ENCODE measurements around the gene NDP. TPM values are rescaled to one million over a fixed set of nuclear protein-coding genes. Genes with fewer than 3 reads are reported as not detected.

The NDP gene
- total and polyA plus RNA-seq, 2 donors (not counting 1 experiment from before 2014, with no cell fraction given): not detected

DNA sequence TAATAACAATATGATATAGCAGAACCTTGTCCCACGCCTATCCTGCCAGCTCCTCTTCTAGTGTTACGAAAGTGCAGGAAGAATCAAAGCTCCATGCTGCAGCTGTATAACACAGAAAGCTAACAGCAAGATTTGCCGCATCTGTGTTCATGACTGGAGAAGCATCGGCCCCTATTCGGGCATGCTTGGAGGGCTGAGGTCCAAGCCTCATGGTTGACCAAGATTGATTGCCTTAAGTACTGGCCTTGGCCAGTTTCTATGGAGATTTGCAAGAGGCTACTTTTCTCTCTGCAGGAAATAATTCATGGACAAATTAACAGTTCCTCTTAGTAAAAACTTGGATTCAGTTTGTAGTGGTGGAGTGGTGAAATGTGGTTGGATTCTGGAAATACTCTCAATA, 12.9 kb upstream of the NDP start:
- TF ChIP-seq EZH2 (IDR thresholded peaks at IDR 0.05; ENCODE audit: borderline replicate concordance, insufficient read depth, low read depth, low read length, poor library complexity, severe bottlenecking): no peak
- TF ChIP-seq, protein P1, sequence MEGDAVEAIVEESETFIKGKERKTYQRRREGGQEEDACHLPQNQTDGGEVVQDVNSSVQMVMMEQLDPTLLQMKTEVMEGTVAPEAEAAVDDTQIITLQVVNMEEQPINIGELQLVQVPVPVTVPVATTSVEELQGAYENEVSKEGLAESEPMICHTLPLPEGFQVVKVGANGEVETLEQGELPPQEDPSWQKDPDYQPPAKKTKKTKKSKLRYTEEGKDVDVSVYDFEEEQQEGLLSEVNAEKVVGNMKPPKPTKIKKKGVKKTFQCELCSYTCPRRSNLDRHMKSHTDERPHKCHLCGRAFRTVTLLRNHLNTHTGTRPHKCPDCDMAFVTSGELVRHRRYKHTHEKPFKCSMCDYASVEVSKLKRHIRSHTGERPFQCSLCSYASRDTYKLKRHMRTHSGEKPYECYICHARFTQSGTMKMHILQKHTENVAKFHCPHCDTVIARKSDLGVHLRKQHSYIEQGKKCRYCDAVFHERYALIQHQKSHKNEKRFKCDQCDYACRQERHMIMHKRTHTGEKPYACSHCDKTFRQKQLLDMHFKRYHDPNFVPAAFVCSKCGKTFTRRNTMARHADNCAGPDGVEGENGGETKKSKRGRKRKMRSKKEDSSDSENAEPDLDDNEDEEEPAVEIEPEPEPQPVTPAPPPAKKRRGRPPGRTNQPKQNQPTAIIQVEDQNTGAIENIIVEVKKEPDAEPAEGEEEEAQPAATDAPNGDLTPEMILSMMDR (IDR thresholded peaks at IDR 0.05): no peak
- Mint-ChIP-seq H3K4me3 (no peak overlapping the region), H3K4me1 (no peaks in the 10 kb centered on the region), H3K27me3 (peaks cover 3% of the 10 kb centered on the region), H3K27ac (no peak overlapping the region), H3K9me3 (ENCODE audit: insufficient read depth) (no peaks in the 10 kb centered on the region)
- no peaks in the 10 kb centered on the region for H3K79me2 ChIP-seq (ENCODE audit: control insufficient read depth, insufficient read depth, low read length)
- H3K9me3 ChIP-seq (ENCODE audit: control extremely low read depth in 1 of 3, control insufficient read depth in 2 of 3, insufficient read depth in 1 of 3, low read length in 2 of 3): no peaks in the 10 kb centered on the region
- no peak overlapping the region for H2AFZ ChIP-seq (ENCODE audit: insufficient read depth, low read depth, low read length, poor library complexity, severe bottlenecking)
- no peaks in the 10 kb centered on the region for H3K4me1 ChIP-seq (ENCODE audit: control insufficient read depth in 2 of 2, insufficient read depth in 2 of 2, low read length in 2 of 2)
- no peaks in the 10 kb centered on the region for H4K20me1 ChIP-seq (ENCODE audit: control insufficient read depth, insufficient read depth, low read length, poor library complexity, severe bottlenecking)
- H3K27me3 ChIP-seq (replicated peaks in 1 of 4; ENCODE audit: control extremely low read depth in 1 of 4, control insufficient read depth in 3 of 4, insufficient read depth in 4 of 4, low read length in 3 of 4): no peaks in the 10 kb centered on the region
- no peak overlapping the region for H3K27ac ChIP-seq (ENCODE audit: low read length in 2 of 2)
- CTCF ChIA-PET: no interaction called here
- H3K9ac ChIP-seq (ENCODE audit: low read length): no peak overlapping the region
- ATAC-seq (ENCODE audit: low read depth) (no peak), DNase-seq (no peak)
- intact Hi-C loops (cut with micrococcal nuclease): no loop called here
- no peak overlapping the region for H3K4me3 ChIP-seq (ENCODE audit: control extremely low read depth in 1 of 5, extremely low read depth in 1 of 5, insufficient read depth in 1 of 5, low read depth in 2 of 5, low read length in 4 of 5)
- no peak overlapping the region for H3K4me2 ChIP-seq (replicated peaks; ENCODE audit: low read depth, low read length, poor library complexity, severe bottlenecking)
- POLR2A ChIA-PET: no interaction called here
- H3K36me3 ChIP-seq (replicated peaks in 1 of 2; ENCODE audit: control extremely low read depth in 1 of 2, control insufficient read depth in 1 of 2, extremely low read depth in 1 of 2, insufficient read depth in 2 of 2, low read length in 1 of 2): no peaks in the 10 kb centered on the region
- 95% methylated on average over 4 of the region's 5 CpGs for WGBS (ENCODE audit: insufficient coverage)

DNA sequence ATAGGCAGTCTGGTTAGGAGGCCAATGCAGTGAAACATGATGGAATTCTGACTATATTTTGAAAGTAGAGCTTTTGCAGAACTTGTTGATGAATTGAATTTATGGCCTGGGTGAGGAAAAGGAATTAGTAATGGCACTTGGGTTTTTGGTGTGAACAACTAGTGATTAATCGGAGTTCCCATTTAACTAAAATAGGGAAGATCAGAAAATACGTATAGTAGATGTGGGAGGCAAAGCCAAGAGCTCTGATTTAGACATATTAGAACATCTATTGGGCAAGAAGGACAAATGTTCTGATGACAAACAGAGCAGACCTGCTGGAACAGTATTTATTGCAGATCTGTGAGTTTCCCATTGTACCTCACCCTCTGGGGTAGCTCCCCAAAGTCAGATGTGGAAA, 12.3 kb upstream of the NDP start:
- CTCF ChIA-PET: no interaction called here
- H3K4me1 ChIP-seq (ENCODE audit: control insufficient read depth in 2 of 2, insufficient read depth in 2 of 2, low read length in 2 of 2): no peaks in the 10 kb centered on the region
- H2AFZ ChIP-seq (ENCODE audit: insufficient read depth, low read depth, low read length, poor library complexity, severe bottlenecking): no peak overlapping the region
- no peak overlapping the region for H3K9ac ChIP-seq (ENCODE audit: low read length)
- DNase-seq (no peak), ATAC-seq (ENCODE audit: low read depth) (no peak)
- Mint-ChIP-seq H3K27ac (no peak overlapping the region), H3K27me3 (peaks cover 3% of the 10 kb centered on the region), H3K4me1 (no peaks in the 10 kb centered on the region), H3K9me3 (ENCODE audit: insufficient read depth) (no peaks in the 10 kb centered on the region), H3K4me3 (no peak overlapping the region)
- no peaks in the 10 kb centered on the region for H3K36me3 ChIP-seq (replicated peaks in 1 of 2; ENCODE audit: control extremely low read depth in 1 of 2, control insufficient read depth in 1 of 2, extremely low read depth in 1 of 2, insufficient read depth in 2 of 2, low read length in 1 of 2)
- no peaks in the 10 kb centered on the region for H3K79me2 ChIP-seq (ENCODE audit: control insufficient read depth, insufficient read depth, low read length)
- WGBS (ENCODE audit: insufficient coverage): no CpG with 5 or more reads among the region's 2 CpGs
- H3K27ac ChIP-seq (ENCODE audit: low read length in 2 of 2): no peak overlapping the region
- no peaks in the 10 kb centered on the region for H4K20me1 ChIP-seq (ENCODE audit: control insufficient read depth, insufficient read depth, low read length, poor library complexity, severe bottlenecking)
- intact Hi-C loops (cut with micrococcal nuclease): no loop called here
- no peaks in the 10 kb centered on the region for H3K9me3 ChIP-seq (ENCODE audit: control extremely low read depth in 1 of 3, control insufficient read depth in 2 of 3, insufficient read depth in 1 of 3, low read length in 2 of 3)
- H3K4me3 ChIP-seq (ENCODE audit: control extremely low read depth in 1 of 5, extremely low read depth in 1 of 5, insufficient read depth in 1 of 5, low read depth in 2 of 5, low read length in 4 of 5): no peak overlapping the region
- TF ChIP-seq, protein P1 (IDR thresholded peaks at IDR 0.05): no peak
- TF ChIP-seq EZH2 (IDR thresholded peaks at IDR 0.05; ENCODE audit: borderline replicate concordance, insufficient read depth, low read depth, low read length, poor library complexity, severe bottlenecking): no peak
- POLR2A ChIA-PET: no interaction called here
- no peaks in the 10 kb centered on the region for H3K27me3 ChIP-seq (replicated peaks in 1 of 4; ENCODE audit: control extremely low read depth in 1 of 4, control insufficient read depth in 3 of 4, insufficient read depth in 4 of 4, low read length in 3 of 4)
- no peak overlapping the region for H3K4me2 ChIP-seq (replicated peaks; ENCODE audit: low read depth, low read length, poor library complexity, severe bottlenecking)
